Gastroesophageal sphincter (tissue), 3 donors: ENCODE data around the gene ANKRD40.

Experiments used
- EP300 ChIP-seq: sonication (generic); formaldehyde crosslinking; IDR thresholded peaks from one replicate; pipeline ENCODE4 v1.6.1; 2017; ENCODE audit warnings: antibody characterized with exemption, mild to moderate bottlenecking
- POLR2A ChIP-seq, 2 donors: fragments of 450-650 bp; IDR thresholded peaks; one replicate each; pipeline ENCODE4 v1.6.1; 2017; ENCODE audit warnings: antibody characterized with exemption in 2 of 2, mild to moderate bottlenecking in 2 of 2, moderate library complexity in 1 of 2
- POLR2AphosphoS5 ChIP-seq: sonication (generic); formaldehyde crosslinking; IDR thresholded peaks from one replicate; pipeline ENCODE4 v1.6.1; 2017; ENCODE audit warnings: antibody characterized with exemption
- TF ChIP-seq, protein P1 (sequence below), 4 experiments: fragments of 200-600 bp in 2 of 4; fragments of 450-650 bp in 2 of 4; sonication (generic) in 1 of 4; IDR thresholded peaks; one replicate each; pipeline ENCODE4 v1.5.1; 2017 to 2019; ENCODE audit warnings: antibody characterized with exemption in 4 of 4, mild to moderate bottlenecking in 2 of 4, moderate library complexity in 2 of 4

DNA sequence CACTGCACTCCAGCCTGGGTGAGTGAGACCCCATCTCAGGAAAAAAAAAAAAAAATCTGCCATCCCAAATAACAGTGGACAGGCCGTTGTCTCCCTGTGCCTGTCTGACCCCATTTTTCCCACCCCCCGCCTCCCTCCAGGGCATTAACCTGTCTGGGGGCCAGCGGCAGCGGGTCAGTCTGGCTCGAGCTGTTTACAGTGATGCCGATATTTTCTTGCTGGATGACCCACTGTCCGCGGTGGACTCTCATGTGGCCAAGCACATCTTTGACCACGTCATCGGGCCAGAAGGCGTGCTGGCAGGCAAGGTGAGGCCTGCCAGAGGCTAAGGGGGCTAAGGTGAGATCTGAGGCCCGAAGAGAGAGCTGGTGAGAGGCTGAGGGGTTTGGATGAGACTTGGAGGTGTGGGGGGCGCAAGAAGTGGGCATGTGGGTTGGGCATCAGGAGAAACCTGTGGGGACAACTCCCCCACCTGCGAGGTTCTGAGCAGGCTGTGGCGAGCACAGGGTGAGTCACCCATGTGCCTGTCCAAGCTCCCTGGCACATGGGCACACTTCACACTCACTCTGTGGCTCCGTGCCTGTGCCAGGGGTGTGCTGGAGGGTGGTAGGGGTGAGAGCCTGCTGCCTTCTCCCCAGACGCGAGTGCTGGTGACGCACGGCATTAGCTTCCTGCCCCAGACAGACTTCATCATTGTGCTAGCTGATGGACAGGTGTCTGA is 34.7 kb downstream of the ANKRD40 start:
- TF ChIP-seq, protein P1, sequence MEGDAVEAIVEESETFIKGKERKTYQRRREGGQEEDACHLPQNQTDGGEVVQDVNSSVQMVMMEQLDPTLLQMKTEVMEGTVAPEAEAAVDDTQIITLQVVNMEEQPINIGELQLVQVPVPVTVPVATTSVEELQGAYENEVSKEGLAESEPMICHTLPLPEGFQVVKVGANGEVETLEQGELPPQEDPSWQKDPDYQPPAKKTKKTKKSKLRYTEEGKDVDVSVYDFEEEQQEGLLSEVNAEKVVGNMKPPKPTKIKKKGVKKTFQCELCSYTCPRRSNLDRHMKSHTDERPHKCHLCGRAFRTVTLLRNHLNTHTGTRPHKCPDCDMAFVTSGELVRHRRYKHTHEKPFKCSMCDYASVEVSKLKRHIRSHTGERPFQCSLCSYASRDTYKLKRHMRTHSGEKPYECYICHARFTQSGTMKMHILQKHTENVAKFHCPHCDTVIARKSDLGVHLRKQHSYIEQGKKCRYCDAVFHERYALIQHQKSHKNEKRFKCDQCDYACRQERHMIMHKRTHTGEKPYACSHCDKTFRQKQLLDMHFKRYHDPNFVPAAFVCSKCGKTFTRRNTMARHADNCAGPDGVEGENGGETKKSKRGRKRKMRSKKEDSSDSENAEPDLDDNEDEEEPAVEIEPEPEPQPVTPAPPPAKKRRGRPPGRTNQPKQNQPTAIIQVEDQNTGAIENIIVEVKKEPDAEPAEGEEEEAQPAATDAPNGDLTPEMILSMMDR (IDR thresholded peaks at IDR 0.05): no peak
- TF ChIP-seq EP300 (no peak), POLR2AphosphoS5 (no peak), POLR2A (IDR thresholded peaks at IDR 0.05) (no peak)
